ENCODE results near the gene SMARCA4.
"Not testable (repeated sequence)": the region's sequence is repeated elsewhere in the genome, so short reads cannot be mapped to it uniquely, and the experiment has no call there.

The SMARCA4 gene

GRCh38 chr19:10929402-10929794 is 31.4 kb upstream of the SMARCA4 start:
- no peak for DNase-seq

GRCh38 chr19:10935371-10936059 is 25.3 kb upstream of the SMARCA4 start:
- no peak for DNase-seq

DNA sequence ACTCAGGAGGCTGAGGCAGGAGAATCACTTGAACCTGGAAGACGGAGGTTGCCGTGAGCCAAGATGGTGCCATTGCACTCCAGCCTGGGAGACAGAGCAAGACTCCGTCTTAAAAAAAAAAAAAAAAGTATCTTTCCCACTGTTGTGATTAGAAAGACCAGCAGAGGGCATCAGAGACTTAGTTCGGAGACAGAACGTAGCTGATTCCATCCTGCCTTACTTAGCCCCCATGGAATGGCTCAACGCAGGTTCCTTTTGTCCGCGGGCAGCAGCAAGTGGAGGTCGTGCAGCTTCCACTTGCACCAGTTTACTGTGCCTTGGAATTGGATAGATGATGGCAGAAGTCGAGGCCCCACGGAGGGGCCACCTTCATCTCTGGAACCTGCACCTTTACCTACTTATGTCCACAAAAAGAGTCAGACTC is 24.2 kb upstream of the SMARCA4 start:
- peak; percentile 18 to 66 for DNase-seq

GRCh38 chr19:10941649-10942048 is 19.2 kb upstream of the SMARCA4 start:
- not testable (repeated sequence) for DNase-seq

DNA sequence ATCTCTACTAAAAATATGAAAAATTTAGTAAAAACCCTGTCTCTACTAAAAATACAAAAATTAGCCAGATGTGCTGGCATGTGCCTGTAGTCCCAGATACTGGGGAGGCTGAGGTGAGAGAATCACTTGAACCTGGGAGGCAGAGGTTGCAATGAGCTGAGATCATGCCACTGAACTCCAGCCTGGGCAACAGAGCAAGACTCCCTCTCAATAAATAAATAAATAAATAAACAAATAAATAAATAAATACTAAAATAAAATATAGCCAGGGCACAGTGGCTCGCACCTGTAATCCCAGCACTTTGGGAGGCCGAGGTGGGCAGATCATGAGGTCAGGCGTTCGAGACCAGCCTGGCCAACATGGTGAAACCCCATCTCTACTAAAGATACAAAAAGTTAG is 17.4 kb upstream of the SMARCA4 start:
- DNase-seq: not testable (repeated sequence)

DNA sequence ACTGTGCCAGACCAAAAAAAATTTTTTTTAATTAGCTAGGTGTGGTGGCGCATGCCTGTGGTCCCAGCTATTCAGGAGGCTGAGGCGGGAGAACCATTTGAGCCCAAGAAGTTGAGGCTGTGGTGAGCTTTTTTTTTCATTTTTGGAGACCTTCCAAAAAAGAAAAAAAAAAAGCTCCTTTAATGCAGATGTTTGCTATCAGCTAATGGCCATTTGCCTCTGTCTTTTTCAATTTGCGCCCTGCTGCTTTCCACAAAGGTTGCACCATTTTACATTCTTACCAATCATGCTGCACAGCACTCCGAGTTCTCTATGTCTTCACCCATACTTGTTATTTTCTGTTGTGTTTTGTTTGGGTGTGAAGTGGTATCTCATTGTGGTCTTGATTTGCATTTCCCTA is 15.6 kb upstream of the SMARCA4 start:
- no peak for DNase-seq

DNA sequence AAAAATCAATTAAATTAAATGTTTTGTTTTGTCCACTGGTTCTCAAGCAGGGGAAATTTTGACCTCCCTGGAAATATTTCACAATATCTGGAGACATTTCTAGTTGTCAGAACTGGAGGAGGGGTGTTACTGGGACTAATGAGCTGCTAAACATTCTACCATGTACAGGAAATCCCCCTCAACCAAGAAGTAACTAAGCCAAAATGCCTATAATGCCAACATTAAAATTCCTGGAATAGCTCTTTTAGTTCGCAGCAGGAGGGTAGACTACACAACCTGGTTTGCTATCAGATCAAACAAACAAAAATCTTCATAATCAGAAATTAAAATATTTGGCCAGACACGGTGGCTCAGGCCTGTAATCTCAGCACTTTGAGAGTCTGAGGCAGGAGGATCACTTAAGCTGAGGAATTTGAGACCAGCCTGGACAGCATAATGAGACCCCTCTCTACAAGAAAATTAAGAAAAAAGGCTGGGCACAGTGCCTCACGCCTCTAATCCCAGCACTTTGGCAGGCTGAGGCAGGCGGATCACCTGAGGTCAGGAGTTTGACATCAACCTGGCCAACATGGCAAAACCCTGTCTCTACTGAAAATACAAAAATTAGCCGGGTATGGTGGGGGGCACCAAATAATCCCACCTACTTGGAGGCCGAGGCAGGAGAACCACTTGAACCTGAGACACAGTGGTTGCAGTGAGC is 13.7 kb upstream of the SMARCA4 start:
- no peak for DNase-seq

DNA sequence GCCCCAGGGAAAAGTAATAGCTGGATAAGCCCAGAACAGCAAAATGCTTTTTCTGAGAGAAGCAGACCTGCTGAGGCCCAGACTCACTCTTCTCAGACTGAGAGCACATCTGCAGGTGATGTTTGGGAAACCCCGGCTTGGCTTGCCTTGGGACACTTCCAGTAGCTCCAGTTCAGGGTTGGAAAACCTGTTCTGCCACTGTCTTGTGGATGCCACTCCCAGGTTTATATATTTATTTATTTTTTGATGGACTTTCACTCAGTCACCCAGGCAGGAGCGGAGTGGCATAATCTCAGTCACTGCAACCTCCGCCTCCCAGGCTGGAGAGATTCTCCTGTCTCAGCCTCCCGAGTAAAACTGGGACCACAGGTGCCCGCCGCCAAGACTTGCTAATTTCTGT is 8.0 kb upstream of the SMARCA4 start:
- no peak for DNase-seq

- DNase-seq: not testable (repeated sequence)
Observed at GRCh38 chr19:10959277-10959968, 1.4 kb upstream of the SMARCA4 start.

- DNase-seq: no peak
Observed at GRCh38 chr19:10961073-10961860, 437 bp downstream of the SMARCA4 start.

DNA sequence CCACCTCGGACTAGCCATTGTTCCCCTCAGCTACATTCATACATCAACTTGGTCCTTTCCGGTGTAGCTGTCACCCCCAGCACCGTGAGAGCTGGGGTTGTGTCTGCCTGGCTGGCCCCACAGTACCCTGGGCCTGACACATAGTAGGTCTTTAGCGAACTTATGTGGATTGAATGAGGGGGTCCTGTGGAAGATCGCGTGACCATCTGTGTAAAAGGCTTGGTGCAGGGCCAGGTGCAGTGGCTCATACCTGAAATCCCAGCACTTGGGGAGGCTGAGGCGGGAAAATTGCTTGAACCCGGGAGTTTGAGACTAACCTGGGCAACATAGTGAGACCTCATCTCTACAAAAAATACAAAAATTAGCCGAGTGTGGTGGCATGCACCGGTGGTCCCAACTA is 2.0 kb downstream of the SMARCA4 start:
- no peak for DNase-seq

- no peak for DNase-seq
Observed at GRCh38 chr19:10963865-10964264, 3.0 kb downstream of the SMARCA4 start.

- no peak for DNase-seq
Observed at GRCh38 chr19:10964903-10965302, 4.1 kb downstream of the SMARCA4 start.

DNA sequence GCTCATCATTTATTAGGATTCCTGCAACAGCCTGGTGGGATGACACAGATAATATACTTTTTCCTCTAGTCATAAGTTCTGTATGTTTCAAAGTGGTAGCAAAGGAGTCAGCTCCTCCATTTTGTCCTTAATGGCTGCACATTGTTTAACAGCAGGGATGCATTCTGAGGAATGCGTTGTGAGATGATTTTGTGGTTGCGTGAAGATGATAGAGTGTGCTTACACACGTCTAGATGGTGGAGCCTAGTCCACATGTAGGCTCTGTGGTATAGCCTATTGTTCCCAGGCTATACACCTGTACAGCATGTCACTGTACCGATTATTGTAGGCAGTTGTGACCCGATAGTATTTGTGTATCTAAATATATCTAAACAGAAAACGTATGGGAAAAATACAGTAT is 4.6 kb downstream of the SMARCA4 start:
- no peak for DNase-seq

- DNase-seq: no peak
Observed at GRCh38 chr19:10966809-10967208, 6.0 kb downstream of the SMARCA4 start.

- no peak for DNase-seq
Observed at GRCh38 chr19:10968527-10969135, 7.8 kb downstream of the SMARCA4 start.

DNA sequence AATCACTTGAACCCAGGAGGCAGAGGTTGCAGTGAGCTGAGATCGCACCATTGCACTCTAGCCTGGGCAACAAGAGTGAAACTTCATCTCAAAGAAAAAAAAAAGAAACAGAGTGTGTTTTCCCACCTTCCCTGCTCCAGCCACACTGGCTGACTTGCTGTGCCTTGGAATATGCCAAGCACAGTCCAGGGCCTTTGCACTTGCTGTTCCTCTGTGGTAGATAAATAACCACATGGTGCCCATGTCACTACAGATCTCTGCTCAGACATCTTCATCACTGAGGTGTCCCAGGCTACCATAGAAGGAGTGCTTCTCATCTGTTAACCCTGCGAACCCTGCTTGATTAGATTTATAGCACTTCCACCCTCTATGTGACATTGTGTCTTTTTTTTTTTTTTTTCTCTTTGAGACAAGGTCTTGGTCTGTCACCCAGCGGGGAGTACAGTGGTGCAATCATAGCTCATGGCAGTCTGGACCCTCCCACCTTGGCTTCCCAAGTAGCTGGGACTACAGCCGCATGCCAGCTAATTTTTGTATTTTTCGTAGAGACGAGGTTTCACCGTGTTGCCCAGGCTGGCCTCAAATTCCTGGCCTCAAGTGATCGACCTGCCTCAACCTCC is 10.4 kb downstream of the SMARCA4 start:
- DNase-seq: no peak

GRCh38 chr19:10975374-10976130 is 14.7 kb downstream of the SMARCA4 start:
- no peak for DNase-seq

DNA sequence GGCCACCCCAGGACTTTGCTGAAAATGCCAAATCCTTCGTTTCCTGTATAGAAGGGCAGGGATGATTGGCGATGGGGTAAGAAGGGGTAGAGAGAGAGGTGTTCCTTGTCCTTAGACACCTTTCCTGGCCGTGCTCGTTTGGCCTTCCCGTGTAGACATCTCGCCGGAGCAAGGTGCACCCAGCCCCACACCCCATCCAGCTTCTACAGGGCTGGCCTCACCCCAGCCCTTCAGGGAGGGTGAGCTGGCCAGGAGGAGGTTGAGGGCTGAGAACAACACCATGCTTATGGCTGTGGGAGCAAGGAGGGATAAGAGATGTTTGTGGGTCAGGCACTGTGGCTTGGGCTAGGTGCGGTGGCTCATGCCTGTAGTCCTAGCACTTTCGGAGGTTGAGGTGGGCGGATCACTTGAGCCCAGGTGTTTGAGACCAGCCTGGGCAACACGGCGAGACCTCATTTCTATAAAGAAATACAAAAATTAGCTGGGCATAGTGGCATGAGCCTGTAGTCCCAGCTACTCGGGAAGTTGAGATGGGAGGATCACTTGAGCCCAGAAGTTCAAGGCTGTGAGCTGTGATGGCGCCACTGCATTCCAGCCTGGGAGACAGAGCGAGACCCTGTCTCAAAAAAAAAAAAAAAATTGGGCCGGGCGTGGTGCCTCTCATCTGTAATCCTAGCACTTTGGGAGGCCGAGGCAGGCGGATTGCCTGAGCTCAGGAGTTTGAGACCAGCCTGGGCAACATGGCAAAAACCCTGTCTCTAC is 15.5 kb downstream of the SMARCA4 start:
- no peak for DNase-seq

- no peak for DNase-seq
Observed at GRCh38 chr19:10977742-10978092, 16.9 kb downstream of the SMARCA4 start.

DNA sequence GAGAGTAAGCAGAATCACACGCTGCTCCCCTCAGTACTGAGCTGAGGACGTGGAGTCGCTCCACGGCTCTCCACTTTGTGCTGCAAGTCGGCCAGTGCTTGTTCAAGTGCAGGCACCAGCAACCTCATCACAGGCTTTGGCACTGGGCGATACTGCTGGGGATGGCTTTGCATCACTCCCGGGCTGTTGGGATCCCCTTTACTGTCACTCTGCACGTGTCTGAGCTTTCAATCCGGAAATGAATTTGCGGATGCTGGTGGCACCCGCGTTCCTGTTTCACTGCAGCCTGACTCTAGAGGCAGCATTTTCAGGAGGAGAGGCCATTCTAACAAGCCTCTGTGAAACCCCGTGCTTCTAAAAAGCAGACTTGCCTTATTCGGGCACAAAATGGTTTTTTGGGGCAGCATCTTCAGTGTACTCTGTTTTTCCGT is 19.1 kb downstream of the SMARCA4 start:
- DNase-seq: peak; percentile 28 to 36
